ENCODE measurements around the gene SOS1.

- TF ChIP-seq HDGF (IDR thresholded peaks at IDR 0.05; ENCODE audit: borderline replicate concordance) (no peak), PKNOX1 (IDR thresholded peaks at IDR 0.05) (no peak), ELF4 (IDR thresholded peaks at IDR 0.05) (no peak), TARDBP (IDR thresholded peaks at IDR 0.05) (no peak), FOXA1 (IDR thresholded peaks at IDR 0.05) (no peak), SP1 (IDR thresholded peaks at IDR 0.05) (no peak), SUZ12 (IDR thresholded peaks at IDR 0.05) (no peak)
Measured at GRCh38 chr2:38951766-38952165, 169.1 kb downstream of the SOS1 start.

Data from HEK293T (cell line).